Caco-2 (cell line): Measurements from ENCODE around the gene LARP1. TPM values are rescaled to one million over a fixed set of nuclear protein-coding genes. Genes with fewer than 3 reads are reported as not detected.

Source experiments
- BruUV-seq: library from RNA; stranded (reverse); fragments of 400-500 nt; replicated peaks from 2 replicates; lab custom pipeline; 2021; lab: Mats Ljungman, UMichigan
- CTCF ChIA-PET: fragments of 300-600 bp; sonication (Branson Sonifier 250); formaldehyde crosslinking; loops from one replicate; lab custom pipeline; 2022; ENCODE audit warnings: antibody characterized with exemption; lab: Charles Lee
- POLR2A ChIA-PET: fragments of 300-600 bp; sonication (Branson Sonifier 250); formaldehyde crosslinking; loops from one replicate; lab custom pipeline; 2022; ENCODE audit warnings: antibody characterized with exemption; lab: Charles Lee
- DNase-seq, 2 experiments: peaks; one replicate each; pipeline versions ENCODE4 v3.0.0 to v3.0.0-alpha.2; 2020 to 2022
- H3K27me3 ChIP-seq: replicated peaks from 2 replicates; pipeline ENCODE4 v1.6.0; 2011; ENCODE audit warnings: low read length; ENCODE audit not compliant: control insufficient read depth, insufficient read depth
- H3K36me3 ChIP-seq: 2 replicates; pipeline ENCODE4 v1.5.1; 2011; ENCODE audit warnings: low read length; ENCODE audit not compliant: control insufficient read depth, insufficient read depth
- H3K4me1 ChIP-seq: fragments of 250-450 bp; sonication (Bioruptor Pico); 2 replicates; pipeline ENCODE4 v1.5.1; 2020; ENCODE audit warnings: mild to moderate bottlenecking
- H3K4me3 ChIP-seq: 2 replicates; pipeline ENCODE4 v1.5.1; 2011; ENCODE audit warnings: low read depth, mild to moderate bottlenecking, control low read depth, low read length
- H3K9me3 ChIP-seq: fragments of 250-450 bp; sonication (Bioruptor Pico); 2 replicates; pipeline ENCODE4 v1.5.1; 2020; ENCODE audit warnings: mild to moderate bottlenecking, moderate library complexity
- H3K27ac Mint-ChIP-seq: one replicate; pipeline ENCODE4 v1.8.0; 2022; ENCODE audit warnings: mixed read lengths; ENCODE audit not compliant: unreplicated experiment
- H3K27me3 Mint-ChIP-seq: one replicate; pipeline ENCODE4 v1.8.0; 2022; ENCODE audit warnings: mixed read lengths; ENCODE audit not compliant: insufficient read depth, unreplicated experiment
- H3K36me3 Mint-ChIP-seq: one replicate; pipeline ENCODE4 v1.8.0; 2022; ENCODE audit warnings: mild to moderate bottlenecking, mixed read lengths; ENCODE audit not compliant: insufficient read depth, unreplicated experiment
- H3K4me1 Mint-ChIP-seq: one replicate; pipeline ENCODE4 v1.8.0; 2022; ENCODE audit warnings: low read depth, mixed read lengths; ENCODE audit not compliant: unreplicated experiment
- H3K4me3 Mint-ChIP-seq: one replicate; pipeline ENCODE4 v1.8.0; 2022; ENCODE audit warnings: mild to moderate bottlenecking, moderate library complexity, mixed read lengths; ENCODE audit not compliant: unreplicated experiment
- H3K9me3 Mint-ChIP-seq: one replicate; pipeline ENCODE4 v1.8.0; 2022; ENCODE audit warnings: mixed read lengths; ENCODE audit not compliant: unreplicated experiment
- CTCF ChIP-seq, 2 experiments: fragments of 200-600 bp in 1 of 2; IDR thresholded peaks; 1 replicate in 1 of 2; 2 replicates in 1 of 2; pipeline versions ENCODE4 v1.5.1 to v1.8.0; 2011 to 2022; ENCODE audit warnings: antibody characterized with exemption in 1 of 2, control low read depth in 1 of 2, inconsistent platforms in 1 of 2, low read depth in 1 of 2, low read length in 1 of 2, mild to moderate bottlenecking in 1 of 2, moderate library complexity in 1 of 2; ENCODE audit not compliant: insufficient read depth in 1 of 2, severe bottlenecking in 1 of 2, unreplicated experiment in 1 of 2
- intact Hi-C: fragments of 100-400 bp; cut with micrococcal nuclease; formaldehyde crosslinking; loops from one replicate; pipeline ENCODE4 v1.10.0; 2022; ENCODE audit not compliant: unreplicated experiment
- total RNA-seq: library from RNA; stranded (reverse); gene quantifications from 2 replicates; pipeline ENCODE4 v1.2.3, GENCODE V29; 2022

Gene LARP1
- total RNA-seq, 1 experiment from 2014 or later, result 372 TPM

- TF ChIP-seq CTCF (IDR thresholded peaks at IDR 0.05; ENCODE audit: insufficient read depth in 1 of 2, low read depth in 1 of 2, low read length in 1 of 2, severe bottlenecking in 1 of 2, unreplicated experiment in 1 of 2), result no peak
- Mint-ChIP-seq H3K27me3 (no peaks in the 10 kb centered on the region), H3K27ac (no peak overlapping the region), H3K9me3 (no peaks in the 10 kb centered on the region), H3K4me3 (no peak overlapping the region), H3K4me1 (no peaks in the 10 kb centered on the region), H3K36me3 (peaks cover 88% of the 10 kb centered on the region)
- intact Hi-C loops, result loop anchor here (5.0 kb wide), 1 partner anchor 34 kb away; the partner anchor contains the start of gene CNOT8
- ChIA-PET POLR2A (interaction anchor here (0.6 kb wide), 1 partner anchor 11 kb away, joined by 3 read pairs; no protein-coding TSS in a partner anchor), CTCF (no interaction called here)
- H3K4me1 ChIP-seq, result no peaks in the 10 kb centered on the region; the same call in 1 of the 2 replicates
- no peaks in the 10 kb centered on the region for H3K9me3 ChIP-seq
- H3K36me3 ChIP-seq, result no peaks in the 10 kb centered on the region
- no peaks in the 10 kb centered on the region for H3K27me3 ChIP-seq
- no peak overlapping the region for H3K4me3 ChIP-seq
- BruUV-seq, result no TSS peak
- DNase-seq, result no peak
Observed at GRCh38 chr5:154823605-154824004, 68.4 kb downstream of the LARP1 start.

GRCh38 chr5:154824070-154824469 is 68.9 kb downstream of the LARP1 start:
- Mint-ChIP-seq H3K9me3 (no peaks in the 10 kb centered on the region), H3K27me3 (no peaks in the 10 kb centered on the region), H3K27ac (no peak overlapping the region), H3K4me1 (no peaks in the 10 kb centered on the region), H3K36me3 (peaks cover 84% of the 10 kb centered on the region), H3K4me3 (no peak overlapping the region)
- CTCF ChIA-PET, result no interaction called here
- POLR2A ChIA-PET, result no interaction called here
- Histone ChIP-seq H3K4me3 (no peak overlapping the region), H3K4me1 (no peaks in the 10 kb centered on the region; the same call in 1 of the 2 replicates), H3K9me3 (no peaks in the 10 kb centered on the region), H3K36me3 (no peaks in the 10 kb centered on the region), H3K27me3 (no peaks in the 10 kb centered on the region)
- TF ChIP-seq CTCF (IDR thresholded peaks at IDR 0.05; ENCODE audit: insufficient read depth in 1 of 2, low read depth in 1 of 2, low read length in 1 of 2, severe bottlenecking in 1 of 2, unreplicated experiment in 1 of 2), result no peak
- intact Hi-C loops, result loop anchor here (5.0 kb wide), 1 partner anchor 33 kb away; the partner anchor contains the start of gene CNOT8
- BruUV-seq, result no TSS peak
- DNase-seq, result no peak

GRCh38 chr5:154829181-154829588 is 74.0 kb downstream of the LARP1 start:
- no peaks in the 10 kb centered on the region for H3K4me1 Mint-ChIP-seq
- TF ChIP-seq CTCF (IDR thresholded peaks at IDR 0.05; ENCODE audit: insufficient read depth in 1 of 2, low read depth in 1 of 2, low read length in 1 of 2, severe bottlenecking in 1 of 2, unreplicated experiment in 1 of 2), result no peak
- H3K9me3 Mint-ChIP-seq, result no peaks in the 10 kb centered on the region
- Histone ChIP-seq H3K9me3 (no peaks in the 10 kb centered on the region), H3K36me3 (no peaks in the 10 kb centered on the region), H3K4me3 (no peak overlapping the region), H3K27me3 (no peaks in the 10 kb centered on the region), H3K4me1 (no peaks in the 10 kb centered on the region; the same call in 1 of the 2 replicates)
- no peak overlapping the region for H3K27ac Mint-ChIP-seq
- CTCF ChIA-PET, result interaction anchor here (1.4 kb wide), 1 partner anchor 39 kb away, joined by 3 read pairs; no protein-coding TSS in a partner anchor
- peaks cover 39% of the 10 kb centered on the region for H3K36me3 Mint-ChIP-seq
- no TSS peak for BruUV-seq
- H3K27me3 Mint-ChIP-seq, result no peaks in the 10 kb centered on the region
- no peak for DNase-seq
- POLR2A ChIA-PET, result no interaction called here
- intact Hi-C loops, result no loop called here
- no peak overlapping the region for H3K4me3 Mint-ChIP-seq
